OCI-LY7 (cell line): Measurements from ENCODE around the gene VSX1. TPM values are rescaled to one million over a fixed set of nuclear protein-coding genes. Genes with fewer than 3 reads are reported as not detected.

ENCODE experiments used
- BruUV-seq: library from RNA; stranded (reverse); fragments of 400-500 nt; replicated peaks from 2 replicates; lab custom pipeline; 2021; lab: Mats Ljungman, UMichigan
- CTCF ChIA-PET: fragments of 300-600 bp; sonication (Branson Sonifier 250); formaldehyde crosslinking; loops from one replicate; lab custom pipeline; 2022; ENCODE audit warnings: antibody characterized with exemption; ENCODE audit not compliant: unreplicated experiment; lab: Charles Lee
- POLR2A ChIA-PET: fragments of 300-600 bp; sonication (Branson Sonifier 250); formaldehyde crosslinking; loops from one replicate; lab custom pipeline; 2022; ENCODE audit warnings: antibody characterized with exemption; lab: Charles Lee
- DNase-seq: peaks from one replicate; pipeline ENCODE4 v3.0.0-alpha.2; 2015; ENCODE audit warnings: low spot score
- H2AFZ ChIP-seq: fragments of 200-600 bp; sonication (generic), shearing (Covaris generic); 2 replicates; pipeline ENCODE4 v1.6.1; 2014; ENCODE audit warnings: mild to moderate bottlenecking, antibody characterized with exemption, low read length, moderate library complexity
- H3K27ac ChIP-seq: fragments of 200-600 bp; sonication (generic); 2 replicates; pipeline ENCODE4 v1.5.1; 2014; ENCODE audit warnings: mixed run types, low read depth, mild to moderate bottlenecking, moderate library complexity, low read length, inconsistent platforms; ENCODE audit not compliant: poor library complexity, severe bottlenecking
- H3K36me3 ChIP-seq: fragments of 200-600 bp; sonication (generic); 2 replicates; pipeline ENCODE4 v1.6.1; 2014; ENCODE audit warnings: mild to moderate bottlenecking, antibody characterized with exemption, low read length, moderate library complexity, mixed read lengths; ENCODE audit not compliant: insufficient read depth
- H3K4me1 ChIP-seq: fragments of 200-600 bp; sonication (generic); 2 replicates; pipeline ENCODE4 v1.5.1; 2014; ENCODE audit warnings: mild to moderate bottlenecking, low read length; ENCODE audit not compliant: insufficient read depth, poor library complexity, severe bottlenecking
- H3K4me2 ChIP-seq: fragments of 200-600 bp; sonication (generic); 2 replicates; pipeline ENCODE4 v1.6.1; 2014; ENCODE audit warnings: mild to moderate bottlenecking, low read length
- H3K4me3 ChIP-seq: fragments of 200-600 bp; sonication (generic); 2 replicates; pipeline ENCODE4 v1.5.1; 2014; ENCODE audit warnings: mild to moderate bottlenecking, low read depth, low read length; ENCODE audit not compliant: poor library complexity, severe bottlenecking
- H3K79me2 ChIP-seq: fragments of 200-600 bp; sonication (generic); 2 replicates; pipeline ENCODE4 v1.6.1; 2016; ENCODE audit warnings: low read depth, mild to moderate bottlenecking, low read length, moderate library complexity, mixed read lengths; ENCODE audit not compliant: insufficient read depth
- H3K9me2 ChIP-seq: fragments of 200-600 bp; sonication (generic); 2 replicates; pipeline ENCODE4 v1.6.1; 2016; ENCODE audit warnings: mild to moderate bottlenecking, low read length, mixed read lengths; ENCODE audit not compliant: insufficient read depth
- H3K9me3 ChIP-seq: fragments of 200-600 bp; sonication (generic); 2 replicates; pipeline ENCODE4 v1.6.1; 2014; ENCODE audit warnings: mild to moderate bottlenecking, mixed run types, low read length, mixed read lengths
- H4K20me1 ChIP-seq: fragments of 200-600 bp; sonication (generic); 2 replicates; pipeline ENCODE4 v1.6.1; 2014; ENCODE audit warnings: mild to moderate bottlenecking, antibody characterized with exemption, low read length, moderate library complexity, mixed read lengths; ENCODE audit not compliant: insufficient read depth
- EZH2phosphoT487 ChIP-seq: fragments of 200-600 bp; sonication (generic); IDR thresholded peaks from 2 replicates; pipeline ENCODE4 v1.6.1; 2018; ENCODE audit warnings: low read depth, borderline replicate concordance, mild to moderate bottlenecking, mixed run types, antibody characterized with exemption, low read length, moderate library complexity, mixed read lengths
- intact Hi-C: fragments of 100-400 bp; cut with micrococcal nuclease; formaldehyde crosslinking; loops from one replicate; pipeline ENCODE4 v1.10.0; 2022; ENCODE audit not compliant: unreplicated experiment
- total RNA-seq, 2 experiments: library from RNA; depleted of rRNA in 1 of 2; stranded (reverse); fragments of >200 nt in 1 of 2; shearing (Covaris generic) in 1 of 2; gene quantifications; 2 replicates each; pipeline ENCODE4 v1.2.3, GENCODE V29; 2014 to 2022
- TF ChIP-seq, protein P1 (sequence below): fragments of 200-600 bp; sonication (generic); conservative IDR thresholded peaks from 2 replicates; pipeline ENCODE4 v1.5.1; 2014; ENCODE audit warnings: mild to moderate bottlenecking, antibody characterized with exemption, low read length, moderate library complexity, mixed read lengths

Gene VSX1
- total RNA-seq, 2 experiments from 2014 or later, result not detected

DNA sequence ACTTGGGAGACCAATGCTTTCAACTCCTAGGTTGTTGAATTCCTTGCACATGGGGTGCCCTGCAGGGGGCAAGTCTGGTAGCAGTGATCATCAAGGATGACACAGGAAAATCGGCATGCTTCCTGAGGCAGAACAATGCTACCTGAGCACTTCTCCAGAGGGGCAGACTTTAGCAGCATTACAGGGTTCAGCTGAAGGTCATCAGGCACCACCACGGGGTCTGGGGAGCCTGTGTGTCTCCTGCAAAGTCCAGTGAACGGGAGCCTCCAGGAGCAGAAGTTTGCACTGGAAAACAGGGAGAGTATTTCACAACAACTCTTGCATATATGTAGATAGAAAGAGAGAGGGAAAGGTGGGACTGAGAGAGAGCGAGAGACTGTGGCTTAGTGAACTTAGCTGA is 10.2 kb downstream of the VSX1 start:
- H2AFZ ChIP-seq, result no peak overlapping the region
- TF ChIP-seq EZH2phosphoT487, result no peak
- TF ChIP-seq, protein P1, sequence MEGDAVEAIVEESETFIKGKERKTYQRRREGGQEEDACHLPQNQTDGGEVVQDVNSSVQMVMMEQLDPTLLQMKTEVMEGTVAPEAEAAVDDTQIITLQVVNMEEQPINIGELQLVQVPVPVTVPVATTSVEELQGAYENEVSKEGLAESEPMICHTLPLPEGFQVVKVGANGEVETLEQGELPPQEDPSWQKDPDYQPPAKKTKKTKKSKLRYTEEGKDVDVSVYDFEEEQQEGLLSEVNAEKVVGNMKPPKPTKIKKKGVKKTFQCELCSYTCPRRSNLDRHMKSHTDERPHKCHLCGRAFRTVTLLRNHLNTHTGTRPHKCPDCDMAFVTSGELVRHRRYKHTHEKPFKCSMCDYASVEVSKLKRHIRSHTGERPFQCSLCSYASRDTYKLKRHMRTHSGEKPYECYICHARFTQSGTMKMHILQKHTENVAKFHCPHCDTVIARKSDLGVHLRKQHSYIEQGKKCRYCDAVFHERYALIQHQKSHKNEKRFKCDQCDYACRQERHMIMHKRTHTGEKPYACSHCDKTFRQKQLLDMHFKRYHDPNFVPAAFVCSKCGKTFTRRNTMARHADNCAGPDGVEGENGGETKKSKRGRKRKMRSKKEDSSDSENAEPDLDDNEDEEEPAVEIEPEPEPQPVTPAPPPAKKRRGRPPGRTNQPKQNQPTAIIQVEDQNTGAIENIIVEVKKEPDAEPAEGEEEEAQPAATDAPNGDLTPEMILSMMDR, result no peak
- H3K9me2 ChIP-seq, result no peaks in the 10 kb centered on the region
- POLR2A ChIA-PET, result no interaction called here
- H3K4me1 ChIP-seq, result no peaks in the 10 kb centered on the region
- no peak overlapping the region for H3K27ac ChIP-seq
- no peaks in the 10 kb centered on the region for H4K20me1 ChIP-seq
- H3K36me3 ChIP-seq, result no peaks in the 10 kb centered on the region
- H3K4me2 ChIP-seq, result no peak overlapping the region
- no peak overlapping the region for H3K4me3 ChIP-seq
- no peaks in the 10 kb centered on the region for H3K9me3 ChIP-seq
- BruUV-seq, result no TSS peak
- CTCF ChIA-PET, result no interaction called here
- no peak for DNase-seq
- no peaks in the 10 kb centered on the region for H3K79me2 ChIP-seq
- intact Hi-C loops, result no loop called here

DNA sequence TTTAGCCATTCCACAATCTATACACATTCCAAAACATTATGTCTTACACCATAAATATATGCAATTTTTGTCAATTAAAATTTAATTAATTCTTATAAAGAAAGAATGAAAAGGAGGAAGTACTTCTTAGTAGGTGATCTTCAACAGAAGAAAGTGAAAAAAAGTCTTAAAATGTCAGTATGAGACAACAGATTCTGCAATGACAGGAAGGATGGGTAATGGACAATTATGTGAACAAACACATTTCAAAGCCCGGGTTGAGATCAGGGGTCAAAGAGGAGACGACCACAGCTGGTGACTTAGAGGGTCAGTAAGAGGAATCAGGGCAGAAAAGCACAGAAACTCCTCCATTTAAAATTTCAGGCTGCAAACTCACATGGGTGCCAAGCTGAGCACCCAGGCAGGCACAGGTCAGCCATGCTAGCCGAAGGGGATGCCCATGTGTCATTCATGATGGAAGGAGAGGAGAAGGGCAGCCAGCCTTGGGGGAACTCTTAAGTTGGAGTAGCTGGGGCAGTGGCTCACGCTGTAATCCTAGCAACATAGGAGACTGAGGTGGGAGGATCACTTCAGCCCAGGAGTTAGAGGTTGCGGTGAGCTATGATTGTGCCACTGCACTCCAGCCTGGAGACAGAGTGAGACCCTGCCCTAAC is 11.0 kb downstream of the VSX1 start:
- POLR2A ChIA-PET, result no interaction called here
- Histone ChIP-seq H3K4me3 (no peak overlapping the region), H4K20me1 (no peaks in the 10 kb centered on the region), H3K9me2 (no peaks in the 10 kb centered on the region), H3K79me2 (no peaks in the 10 kb centered on the region), H2AFZ (no peak overlapping the region), H3K9me3 (no peaks in the 10 kb centered on the region), H3K4me2 (no peak overlapping the region), H3K27ac (no peak overlapping the region), H3K4me1 (no peaks in the 10 kb centered on the region), H3K36me3 (no peaks in the 10 kb centered on the region)
- no peak for DNase-seq
- intact Hi-C loops, result no loop called here
- no peak for TF ChIP-seq EZH2phosphoT487
- TF ChIP-seq, protein P1, result no peak
- CTCF ChIA-PET, result no interaction called here
- no TSS peak for BruUV-seq
